SK-N-SH (cell line): ENCODE measurements around the gene NAT8L. TPM values are rescaled to one million over a fixed set of nuclear protein-coding genes. Genes with fewer than 3 reads are reported as not detected.

Source experiments
- CTCF ChIA-PET: fragments of 300-600, 350-600 bp; formaldehyde crosslinking; extraction: SDS; loops from one replicate; lab custom pipeline; 2021; lab: Yijun Ruan, JAX
- POLR2A ChIA-PET: fragments of 350-600 bp; sonication (Branson Sonifier 250); formaldehyde crosslinking; extraction: SDS; loops from one replicate; lab custom pipeline; 2020; ENCODE audit warnings: antibody characterized with exemption, inconsistent platforms; lab: Yijun Ruan, JAX
- DNase-seq: peaks from one replicate; pipeline ENCODE4 v3.0.0; 2012
- H2AFZ ChIP-seq: fragments of 200-600 bp; sonication (generic); 2 replicates; pipeline ENCODE4 v1.8.1; 2016; ENCODE audit warnings: antibody characterized with exemption, mild to moderate bottlenecking, low read depth
- H3F3A ChIP-seq: fragments of 200-600 bp; sonication (generic); replicated peaks from 2 replicates; pipeline ENCODE3; 2016; ENCODE audit warnings: antibody characterized with exemption, mild to moderate bottlenecking; ENCODE audit not compliant: insufficient read depth
- H3K27ac ChIP-seq, 2 experiments: fragments of 200-500 bp in 1 of 2; fragments of 200-600 bp in 1 of 2; sonication (Bioruptor generic) in 1 of 2; sonication (generic), shearing (Covaris generic) in 1 of 2; 2 replicates each; pipeline versions ENCODE4 v1.5.1 to v1.6.1; 2014 to 2016; ENCODE audit warnings: low read depth in 2 of 2, inconsistent platforms in 1 of 2, low read length in 1 of 2, mild to moderate bottlenecking in 1 of 2, mixed read lengths in 1 of 2
- H3K27me3 ChIP-seq: fragments of 200-600 bp; sonication (generic), shearing (Covaris generic); 2 replicates; pipeline ENCODE4 v1.6.1; 2016; ENCODE audit warnings: mixed run types; ENCODE audit not compliant: insufficient read depth
- H3K36me3 ChIP-seq, 2 experiments: fragments of 200-500 bp in 1 of 2; fragments of 200-600 bp in 1 of 2; sonication (Bioruptor generic) in 1 of 2; sonication (generic) in 1 of 2; replicated peaks in 1 of 2; 2 replicates each; pipeline versions ENCODE3 to v1.5.1; 2014 to 2016; ENCODE audit warnings: low read length in 1 of 2, mild to moderate bottlenecking in 1 of 2; ENCODE audit not compliant: insufficient read depth in 2 of 2, control insufficient read depth in 1 of 2
- H3K4me1 ChIP-seq, 2 experiments: fragments of 200-500 bp in 1 of 2; fragments of 200-600 bp in 1 of 2; sonication (Bioruptor generic) in 1 of 2; sonication (generic), shearing (Covaris generic) in 1 of 2; 2 replicates each; pipeline versions ENCODE4 v1.5.1 to v1.6.1; 2014 to 2016; ENCODE audit warnings: low read depth in 1 of 2, low read length in 1 of 2, mixed run types in 1 of 2; ENCODE audit not compliant: insufficient read depth in 2 of 2, control insufficient read depth in 1 of 2
- H3K4me2 ChIP-seq: fragments of 200-600 bp; sonication (generic), shearing (Covaris generic); 2 replicates; pipeline ENCODE4 v1.6.1; 2017; ENCODE audit warnings: mixed run types
- H3K4me3 ChIP-seq, 2 experiments: fragments of 200-500 bp in 1 of 2; fragments of 200-600 bp in 1 of 2; sonication (Bioruptor generic) in 1 of 2; sonication (generic), shearing (Covaris generic) in 1 of 2; 2 replicates each; pipeline versions ENCODE4 v1.5.1 to v1.8.1; 2014 to 2016; ENCODE audit warnings: low read depth in 2 of 2, inconsistent platforms in 1 of 2, low read length in 1 of 2, mild to moderate bottlenecking in 1 of 2, mixed read lengths in 1 of 2, moderate library complexity in 1 of 2
- H3K79me2 ChIP-seq: fragments of 200-600 bp; sonication (generic); 2 replicates; pipeline ENCODE4 v1.8.1; 2017; ENCODE audit warnings: mild to moderate bottlenecking; ENCODE audit not compliant: insufficient read depth
- H3K9ac ChIP-seq: fragments of 200-600 bp; sonication (generic); 2 replicates; pipeline ENCODE4 v1.6.1; 2017; ENCODE audit warnings: mixed run types
- H3K9me2 ChIP-seq: fragments of 200-600 bp; sonication (generic); 2 replicates; pipeline ENCODE4 v1.6.1; 2017; ENCODE audit warnings: mixed run types
- H3K9me3 ChIP-seq: fragments of 200-600 bp; sonication (generic); 2 replicates; pipeline ENCODE4 v1.6.1; 2017; ENCODE audit warnings: mixed run types, mild to moderate bottlenecking, moderate library complexity
- H4K20me1 ChIP-seq: fragments of 200-600 bp; sonication (generic); 2 replicates; pipeline ENCODE4 v1.6.1; 2017; ENCODE audit warnings: mild to moderate bottlenecking, mixed run types; ENCODE audit not compliant: insufficient read depth
- CHD2 ChIP-seq: fragments of 150-350 bp; IDR thresholded peaks from 2 replicates; pipeline ENCODE4 v1.6.1; 2018; ENCODE audit warnings: low read length; ENCODE audit not compliant: partially characterized antibody
- FOXM1 ChIP-seq: IDR thresholded peaks from 2 replicates; pipeline ENCODE4 v1.4.0; 2012; ENCODE audit warnings: low read depth, mild to moderate bottlenecking
- JUND ChIP-seq: IDR thresholded peaks from 2 replicates; pipeline ENCODE4 v1.4.0; 2012
- POLR2AphosphoS5 ChIP-seq: IDR thresholded peaks from 2 replicates; pipeline ENCODE4 v1.6.1; 2012; ENCODE audit warnings: low read depth, low read length
- RCOR1 ChIP-seq: fragments of 150-350 bp; IDR thresholded peaks from 2 replicates; pipeline ENCODE4 v1.6.1; 2017; ENCODE audit warnings: antibody characterized with exemption, low read length
- RFX5 ChIP-seq: IDR thresholded peaks from 2 replicates; pipeline ENCODE4 v1.6.1; 2012; ENCODE audit warnings: mild to moderate bottlenecking, improper control_type of control experiment, low read length
- SIN3A ChIP-seq: IDR thresholded peaks from 2 replicates; pipeline ENCODE4 v1.6.1; 2012; ENCODE audit warnings: low read depth, mild to moderate bottlenecking, low read length, moderate library complexity, borderline replicate concordance
- WGBS: methylation state at CpG from one replicate; pipeline ENCODE4 v1.1.6; 2017; ENCODE audit warnings: low lambda C conversion rate; 5-methylcytosine and 5-hydroxymethylcytosine counted together
- polyA plus RNA-seq, 3 experiments: library from polyadenylated mRNA; depleted of rRNA; stranded (reverse); fragments of >200 nt; gene quantifications; 2 replicates each; pipeline ENCODE4 v1.2.3, GENCODE V29; 2012
- TF ChIP-seq, protein P1 (sequence below): fragments of 150-350 bp; IDR thresholded peaks from 2 replicates; pipeline ENCODE4 v1.6.1; 2016; ENCODE audit warnings: mild to moderate bottlenecking, low read depth, low read length
- TF ChIP-seq, protein P2 (sequence below): IDR thresholded peaks from 2 replicates; pipeline ENCODE4 v1.4.0; 2012; ENCODE audit warnings: low read depth, borderline replicate concordance
- TF ChIP-seq, protein P3 (sequence below): IDR thresholded peaks from 2 replicates; pipeline ENCODE4; 2012

Gene NAT8L
- polyA plus RNA-seq, 1 of the 3 experiments (the other 2 are of a cell fraction): 0.43 TPM

DNA sequence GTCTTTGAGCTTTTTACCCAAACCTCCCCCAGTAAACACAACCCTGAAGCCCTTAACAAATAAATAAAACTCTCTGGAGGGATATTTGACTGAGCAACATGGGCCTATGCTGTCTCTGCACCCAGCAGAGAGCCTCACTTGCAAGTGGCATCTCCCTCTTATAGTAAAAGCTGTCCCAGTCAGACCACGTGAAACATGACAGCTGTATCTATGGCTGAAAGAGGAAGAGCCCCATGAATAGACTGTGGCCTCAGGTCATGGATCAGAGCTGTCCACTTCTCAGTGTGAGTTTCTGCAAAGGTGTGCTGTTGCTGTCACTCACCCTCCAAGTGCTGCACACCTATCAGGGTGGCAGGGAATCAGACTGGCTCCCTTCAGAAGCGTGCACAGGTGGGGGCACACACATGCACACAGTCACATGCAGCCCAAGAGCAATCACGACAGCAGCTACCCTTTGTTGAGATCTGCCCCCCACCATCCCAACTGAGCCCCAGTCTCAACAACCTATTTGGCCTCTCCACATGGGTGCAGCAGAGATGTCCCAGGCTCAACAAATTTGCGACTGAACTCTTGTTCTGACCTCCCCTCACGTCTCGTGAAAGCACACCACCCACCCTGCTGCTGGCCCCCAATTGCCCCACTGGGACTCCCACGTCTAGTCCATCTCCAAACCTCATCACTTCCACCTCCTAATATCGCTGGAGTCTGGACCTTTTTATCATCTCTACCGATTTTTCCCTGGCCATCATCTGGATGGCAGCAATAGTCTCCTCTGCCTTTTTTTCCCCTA, 45.6 kb downstream of the NAT8L start (continued):
- no peak for TF ChIP-seq POLR2AphosphoS5

DNA sequence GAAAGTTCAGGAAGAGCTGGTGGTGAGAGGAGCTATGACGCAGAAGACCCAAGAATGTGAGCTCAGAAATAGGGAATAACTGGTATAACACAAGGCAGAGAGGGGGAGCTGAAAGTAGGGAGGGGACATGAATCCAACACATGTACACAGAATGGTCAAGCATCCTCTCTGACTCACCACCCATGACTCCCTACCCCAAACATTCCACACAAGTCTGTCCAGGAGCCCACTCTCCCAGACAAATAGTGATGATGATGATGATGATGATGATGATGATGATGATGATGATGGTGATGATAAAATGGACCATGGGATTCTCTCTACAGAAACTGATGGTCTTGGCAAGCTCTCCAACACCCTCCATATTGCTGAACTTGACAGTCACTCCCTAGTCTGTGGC, 46.4 kb downstream of the NAT8L start:
- Histone ChIP-seq H3K9ac (no peak overlapping the region), H3F3A (no peaks in the 10 kb centered on the region), H3K27ac (no peak overlapping the region), H3K27me3 (0 out of 2 replicates have a peak, but pooled peaks cover 5% of the 10 kb centered on the region), H3K79me2 (no peaks in the 10 kb centered on the region), H3K9me2 (no peaks in the 10 kb centered on the region), H3K4me3 (no peak overlapping the region), H3K4me2 (no peak overlapping the region), H3K4me1 (no peaks in the 10 kb centered on the region), H2AFZ (no peak overlapping the region), H3K9me3 (no peaks in the 10 kb centered on the region), H4K20me1 (no peaks in the 10 kb centered on the region), H3K36me3 (no peaks in the 10 kb centered on the region)
- ChIA-PET POLR2A (no interaction called here), CTCF (no interaction called here)
- WGBS: 39% methylated on average over 1 of the region's 1 CpG
- TF ChIP-seq CHD2 (no peak), FOXM1 (no peak)
- TF ChIP-seq, protein P1, sequence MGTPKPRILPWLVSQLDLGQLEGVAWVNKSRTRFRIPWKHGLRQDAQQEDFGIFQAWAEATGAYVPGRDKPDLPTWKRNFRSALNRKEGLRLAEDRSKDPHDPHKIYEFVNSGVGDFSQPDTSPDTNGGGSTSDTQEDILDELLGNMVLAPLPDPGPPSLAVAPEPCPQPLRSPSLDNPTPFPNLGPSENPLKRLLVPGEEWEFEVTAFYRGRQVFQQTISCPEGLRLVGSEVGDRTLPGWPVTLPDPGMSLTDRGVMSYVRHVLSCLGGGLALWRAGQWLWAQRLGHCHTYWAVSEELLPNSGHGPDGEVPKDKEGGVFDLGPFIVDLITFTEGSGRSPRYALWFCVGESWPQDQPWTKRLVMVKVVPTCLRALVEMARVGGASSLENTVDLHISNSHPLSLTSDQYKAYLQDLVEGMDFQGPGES: no peak
- no peak for DNase-seq

DNA sequence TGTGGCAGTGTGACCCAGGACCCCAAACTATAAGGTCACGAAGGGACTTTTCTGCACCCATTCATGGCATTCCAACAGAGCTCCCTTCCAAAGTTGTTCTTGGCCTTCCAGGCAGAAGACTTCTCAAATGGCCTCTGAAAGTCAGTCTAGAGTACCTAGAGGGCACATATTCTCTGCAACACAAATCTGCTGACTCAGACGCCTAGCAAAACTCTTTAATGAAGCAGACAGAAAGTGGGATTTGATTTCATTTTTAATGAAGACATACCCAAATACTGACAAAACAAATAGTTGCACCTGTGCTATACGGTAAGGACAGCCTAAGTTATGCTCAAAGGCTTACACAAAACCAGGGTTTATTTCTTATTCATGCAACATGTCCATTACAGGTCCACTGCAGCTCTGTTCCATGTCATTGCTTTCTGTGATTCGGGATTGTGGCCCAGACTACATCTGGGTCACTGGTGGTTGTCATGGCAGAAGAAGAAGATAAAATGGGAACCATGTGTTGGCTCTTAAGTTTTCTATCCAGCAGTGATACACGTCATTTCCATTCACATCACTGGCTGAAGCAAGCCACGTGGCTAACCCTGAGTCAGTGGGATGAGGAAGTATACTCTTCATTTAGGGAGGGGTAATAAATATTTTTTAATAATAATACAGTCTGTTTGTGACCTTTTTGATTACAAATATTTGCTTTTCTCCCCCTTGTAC, 57.7 kb downstream of the NAT8L start:
- TF ChIP-seq, protein P2, sequence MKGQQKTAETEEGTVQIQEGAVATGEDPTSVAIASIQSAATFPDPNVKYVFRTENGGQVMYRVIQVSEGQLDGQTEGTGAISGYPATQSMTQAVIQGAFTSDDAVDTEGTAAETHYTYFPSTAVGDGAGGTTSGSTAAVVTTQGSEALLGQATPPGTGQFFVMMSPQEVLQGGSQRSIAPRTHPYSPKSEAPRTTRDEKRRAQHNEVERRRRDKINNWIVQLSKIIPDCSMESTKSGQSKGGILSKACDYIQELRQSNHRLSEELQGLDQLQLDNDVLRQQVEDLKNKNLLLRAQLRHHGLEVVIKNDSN: no peak
- TF ChIP-seq SIN3A (no peak), RCOR1 (no peak), JUND (no peak), RFX5 (no peak), POLR2AphosphoS5 (no peak)
- TF ChIP-seq, protein P3, sequence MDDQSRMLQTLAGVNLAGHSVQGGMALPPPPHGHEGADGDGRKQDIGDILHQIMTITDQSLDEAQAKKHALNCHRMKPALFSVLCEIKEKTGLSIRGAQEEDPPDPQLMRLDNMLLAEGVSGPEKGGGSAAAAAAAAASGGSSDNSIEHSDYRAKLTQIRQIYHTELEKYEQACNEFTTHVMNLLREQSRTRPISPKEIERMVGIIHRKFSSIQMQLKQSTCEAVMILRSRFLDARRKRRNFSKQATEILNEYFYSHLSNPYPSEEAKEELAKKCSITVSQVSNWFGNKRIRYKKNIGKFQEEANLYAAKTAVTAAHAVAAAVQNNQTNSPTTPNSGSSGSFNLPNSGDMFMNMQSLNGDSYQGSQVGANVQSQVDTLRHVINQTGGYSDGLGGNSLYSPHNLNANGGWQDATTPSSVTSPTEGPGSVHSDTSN: no peak
- DNase-seq: no peak
- no peaks in the 10 kb centered on the region for H3K27me3 ChIP-seq
- no peak overlapping the region for H3K27ac ChIP-seq
- H2AFZ ChIP-seq: no peak overlapping the region
- no peaks in the 10 kb centered on the region for H3K36me3 ChIP-seq
- H4K20me1 ChIP-seq: no peaks in the 10 kb centered on the region
- ChIA-PET POLR2A (no interaction called here), CTCF (interaction anchor here (1.7 kb wide), 1 partner anchor 103 kb away, joined by 4 read pairs; no protein-coding TSS in a partner anchor)
- no peaks in the 10 kb centered on the region for H3K9me3 ChIP-seq
- H3K4me2 ChIP-seq: no peak overlapping the region
- no peaks in the 10 kb centered on the region for H3K79me2 ChIP-seq
- H3K4me3 ChIP-seq: no peak overlapping the region
- H3K9me2 ChIP-seq: no peaks in the 10 kb centered on the region
- H3K9ac ChIP-seq: no peak overlapping the region
- no peaks in the 10 kb centered on the region for H3K4me1 ChIP-seq
- whole genome bisulfite sequencing: 32% methylated on average over 6 of the region's 6 CpGs
- no peaks in the 10 kb centered on the region for H3F3A ChIP-seq

Other genes starting within 250 kb of the NAT8L start
- 25.8 and 26.7 TPM in 2 replicates for gene LETM1, start 203.2 kb upstream of the NAT8L start, polyA plus RNA-seq (2012; rRNA removed)
- gene NSD2, start 187.9 kb upstream of the NAT8L start, polyA plus RNA-seq (2012; rRNA removed): 28.0 and 34.2 TPM in 2 replicates
- 17.3 and 26.8 TPM in 2 replicates for gene NELFA, start 50.4 kb upstream of the NAT8L start, polyA plus RNA-seq (2012; rRNA removed)
- gene HAUS3, start 182.8 kb downstream of the NAT8L start, polyA plus RNA-seq (2012; rRNA removed): 6.3 and 6.4 TPM in 2 replicates
- 0.67 and 1.2 TPM in 2 replicates for gene POLN, start 182.8 kb downstream of the NAT8L start, polyA plus RNA-seq (2012; rRNA removed)
- 38.6 and 42.2 TPM in 2 replicates for gene MXD4, start 202.8 kb downstream of the NAT8L start, polyA plus RNA-seq (2012; rRNA removed)